H1 (cell line): ENCODE data around the gene HCAR1. TPM values are rescaled to one million over a fixed set of nuclear protein-coding genes. Genes with fewer than 3 reads are reported as not detected.

Source experiments
- CTCF ChIA-PET: fragments of 300-600 bp; sonication (Branson Sonifier 250); formaldehyde crosslinking; loops from one replicate; lab custom pipeline; 2021; ENCODE audit not compliant: partially characterized antibody; lab: Charles Lee
- POLR2A ChIA-PET: fragments of 300-600 bp; sonication (Branson Sonifier 250); formaldehyde crosslinking; loops from one replicate; lab custom pipeline; 2021; ENCODE audit warnings: inconsistent platforms; ENCODE audit not compliant: partially characterized antibody; lab: Charles Lee
- DNase-seq, 2 experiments: peaks; one replicate each; pipeline versions ENCODE4 v3.0.0 to v3.0.0-alpha.2; 2010 to 2022; ENCODE audit warnings: low spot score in 2 of 2, low read depth in 1 of 2, mixed read lengths in 1 of 2
- FAIRE-seq: peaks from 2 replicates; lab custom pipeline; 2011; peaks lifted over from hg19 to GRCh38; lab: Jason Lieb, UNC
- H2AFZ ChIP-seq: 2 replicates; pipeline ENCODE4 v1.8.1; 2012; ENCODE audit warnings: low read length, inconsistent platforms
- H2AK5ac ChIP-seq: 2 replicates; pipeline ENCODE4 v1.6.1; 2013; ENCODE audit warnings: low read depth, low read length
- H2BK120ac ChIP-seq: replicated peaks from 2 replicates; pipeline ENCODE3; 2013; ENCODE audit warnings: low read depth, low read length, inconsistent platforms
- H2BK12ac ChIP-seq: 2 replicates; pipeline ENCODE4 v1.6.1; 2013; ENCODE audit warnings: low read depth, low read length
- H2BK15ac ChIP-seq: 2 replicates; pipeline ENCODE4 v1.6.1; 2013; ENCODE audit warnings: low read length
- H2BK20ac ChIP-seq: 2 replicates; pipeline ENCODE4 v1.6.1; 2013; ENCODE audit warnings: low read length
- H2BK5ac ChIP-seq: 2 replicates; pipeline ENCODE4 v1.6.1; 2013; ENCODE audit warnings: low read depth, low read length
- H3K14ac ChIP-seq: 2 replicates; pipeline ENCODE4 v1.6.1; 2013; ENCODE audit warnings: inconsistent platforms; ENCODE audit not compliant: insufficient read length
- H3K18ac ChIP-seq: 2 replicates; pipeline ENCODE4 v1.6.1; 2013; ENCODE audit warnings: low read length; ENCODE audit errors: extremely low read depth
- H3K23ac ChIP-seq: 2 replicates; pipeline ENCODE4 v1.6.1; 2013; ENCODE audit warnings: inconsistent platforms; ENCODE audit not compliant: insufficient read length
- H3K23me2 ChIP-seq: 2 replicates; pipeline ENCODE4 v1.6.1; 2013; ENCODE audit warnings: low read depth, low read length
- H3K27ac ChIP-seq: 2 replicates; pipeline ENCODE4 v1.6.1; 2011; ENCODE audit warnings: low read depth, low read length, inconsistent platforms
- H3K27me3 ChIP-seq, 4 experiments: replicated peaks in 1 of 4; 1 replicate in 1 of 4; 2 replicates in 3 of 4; pipeline versions ENCODE4 v1.6.1 to v1.8.1; 2011 to 2013; ENCODE audit warnings: low read length in 3 of 4, mild to moderate bottlenecking in 3 of 4, inconsistent platforms in 2 of 4, mixed read lengths in 2 of 4, moderate library complexity in 1 of 4; ENCODE audit not compliant: control insufficient read depth in 3 of 4, insufficient read depth in 3 of 4; ENCODE audit errors: extremely low read depth in 1 of 4
- H3K36me3 ChIP-seq, 4 experiments: 2 replicates each; pipeline versions ENCODE4 v1.6.1 to v1.8.1; 2011 to 2013; ENCODE audit warnings: mild to moderate bottlenecking in 4 of 4, low read length in 3 of 4, moderate library complexity in 2 of 4, control low read depth in 1 of 4, inconsistent platforms in 1 of 4; ENCODE audit not compliant: insufficient read depth in 4 of 4, control insufficient read depth in 2 of 4
- H3K4ac ChIP-seq: replicated peaks from 2 replicates; pipeline ENCODE3; 2013; ENCODE audit warnings: low read length, low read depth, mixed read lengths, inconsistent platforms; ENCODE audit not compliant: insufficient read length
- H3K4me1 ChIP-seq, 4 experiments: replicated peaks in 1 of 4; 1 replicate in 1 of 4; 2 replicates in 3 of 4; pipeline versions ENCODE4 v1.6.1 to v1.8.1; 2011 to 2013; ENCODE audit warnings: low read length in 3 of 4, inconsistent platforms in 2 of 4, mixed read lengths in 1 of 4; ENCODE audit not compliant: insufficient read depth in 4 of 4, control insufficient read depth in 3 of 4
- H3K4me2 ChIP-seq, 2 experiments: 2 replicates each; pipeline versions ENCODE4 v1.6.1 to v1.8.1; 2011 to 2013; ENCODE audit warnings: low read depth in 2 of 2, low read length in 2 of 2, control low read depth in 1 of 2, inconsistent platforms in 1 of 2, mild to moderate bottlenecking in 1 of 2; ENCODE audit not compliant: insufficient read depth in 1 of 2
- H3K4me3 ChIP-seq, 4 experiments: fragments of 200-600, 300-600 bp in 1 of 4; sonication (generic), shearing (Covaris generic), sonication (Bioruptor Twin) in 1 of 4; 2 replicates each; pipeline versions ENCODE4 v1.5.1 to v1.8.1; 2011 to 2016; ENCODE audit warnings: low read length in 4 of 4, low read depth in 3 of 4, control low read depth in 2 of 4, inconsistent platforms in 2 of 4, mild to moderate bottlenecking in 2 of 4, mixed read lengths in 1 of 4, moderate library complexity in 1 of 4; ENCODE audit not compliant: insufficient read depth in 2 of 4; ENCODE audit errors: extremely low read depth in 1 of 4
- H3K56ac ChIP-seq: replicated peaks from 2 replicates; pipeline ENCODE3; 2013; ENCODE audit warnings: low read depth, mild to moderate bottlenecking, mixed read lengths, low read length, inconsistent platforms; ENCODE audit not compliant: insufficient read length
- H3K79me1 ChIP-seq: 2 replicates; pipeline ENCODE4 v1.6.1; 2013; ENCODE audit warnings: low read depth, low read length, control low read depth
- H3K79me2 ChIP-seq, 2 experiments: 2 replicates each; pipeline versions ENCODE4 v1.6.1 to v1.8.1; 2012 to 2013; ENCODE audit warnings: low read length in 2 of 2, mild to moderate bottlenecking in 2 of 2, inconsistent platforms in 1 of 2; ENCODE audit not compliant: insufficient read depth in 2 of 2, control insufficient read depth in 1 of 2
- H3K9ac ChIP-seq, 4 experiments: replicated peaks in 1 of 4; 1 replicate in 1 of 4; 2 replicates in 3 of 4; pipeline versions ENCODE4 v1.6.1 to v1.8.1; 2011 to 2013; ENCODE audit warnings: low read depth in 3 of 4, low read length in 3 of 4, control low read depth in 2 of 4, mild to moderate bottlenecking in 2 of 4, moderate library complexity in 2 of 4, inconsistent platforms in 1 of 4; ENCODE audit errors: extremely low read depth in 1 of 4
- H3K9me3 ChIP-seq, 2 experiments: 2 replicates each; pipeline versions ENCODE4 v1.6.1 to v1.8.1; 2012 to 2013; ENCODE audit warnings: mild to moderate bottlenecking in 2 of 2, moderate library complexity in 2 of 2, control low read depth in 1 of 2, inconsistent platforms in 1 of 2, low read depth in 1 of 2, low read length in 1 of 2, mixed read lengths in 1 of 2; ENCODE audit not compliant: insufficient read depth in 2 of 2
- H4K20me1 ChIP-seq, 2 experiments: replicated peaks in 1 of 2; 2 replicates each; pipeline versions ENCODE3 to v1.8.1; 2011 to 2013; ENCODE audit warnings: inconsistent platforms in 2 of 2, low read length in 2 of 2, mild to moderate bottlenecking in 1 of 2; ENCODE audit not compliant: insufficient read depth in 2 of 2, control insufficient read depth in 1 of 2
- H4K5ac ChIP-seq: 2 replicates; pipeline ENCODE4 v1.6.1; 2013; ENCODE audit warnings: low read length, low read depth, mixed read lengths, inconsistent platforms; ENCODE audit not compliant: insufficient read length
- H4K8ac ChIP-seq: 2 replicates; pipeline ENCODE4 v1.8.0; 2013; ENCODE audit warnings: mild to moderate bottlenecking, moderate library complexity, low read length, inconsistent platforms; ENCODE audit not compliant: insufficient read depth; ENCODE audit errors: extremely low read depth
- H4K91ac ChIP-seq: replicated peaks from 2 replicates; pipeline ENCODE3; 2013; ENCODE audit warnings: low read length, mixed read lengths, inconsistent platforms; ENCODE audit not compliant: insufficient read length
- CEBPB ChIP-seq: IDR thresholded peaks from 2 replicates; pipeline ENCODE4 v1.6.1; 2012; ENCODE audit warnings: low read depth, low read length
- NRF1 ChIP-seq: IDR thresholded peaks from 2 replicates; pipeline ENCODE4 v1.6.1; 2011; ENCODE audit warnings: mild to moderate bottlenecking, low read depth, low read length, improper control_type of control experiment
- POLR2AphosphoS5 ChIP-seq: IDR thresholded peaks from 2 replicates; pipeline ENCODE4 v1.6.1; 2011; ENCODE audit warnings: low read depth, low read length
- SP1 ChIP-seq: IDR thresholded peaks from 2 replicates; pipeline ENCODE4 v1.6.1; 2011; ENCODE audit warnings: low read depth, low read length
- SRF ChIP-seq: IDR thresholded peaks from 2 replicates; pipeline ENCODE4 v1.6.1; 2011; ENCODE audit warnings: mild to moderate bottlenecking, low read depth, low read length, moderate library complexity
- WGBS, 2 experiments: shearing (Covaris generic) in 1 of 2; methylation state at CpG; one replicate each; pipeline versions ENCODE4 v1.1.6 to v1.1.7; 2013 to 2015; ENCODE audit warnings: low lambda C conversion rate in 2 of 2, mixed read lengths in 2 of 2, inconsistent platforms in 1 of 2, low coverage in 1 of 2, missing lambda C conversion rate in 1 of 2; ENCODE audit not compliant: insufficient replicate concordance in 2 of 2, insufficient coverage in 1 of 2, insufficient read length in 1 of 2; ENCODE audit errors: extremely low coverage in 1 of 2, missing lambda C conversion rate in 1 of 2; 5-methylcytosine and 5-hydroxymethylcytosine counted together
- polyA plus RNA-seq, 7 experiments: library from polyadenylated mRNA; depleted of rRNA in 3 of 7; stranded (reverse) in 5 of 7; unstranded in 2 of 7; fragments of >200 nt in 5 of 7; fragments of 200-250 nt in 2 of 7; gene quantifications; 1 replicate in 5 of 7; 2 replicates in 1 of 7; 4 replicates in 1 of 7; pipeline versions ENCODE4 v1.2.1 to v1.2.3, GENCODE V29; 2011 to 2013; ENCODE audit warnings: missing spikeins in 2 of 7, mixed read lengths in 2 of 7
- total RNA-seq: library from RNA; stranded (reverse); fragmentation: NEBNext Ultra II Directional; extraction: Animal tissue kit (Norgen Biotek cat#: 25700); gene quantifications from 2 replicates; pipeline ENCODE4 v1.2.1, GENCODE V29; 2021

Gene HCAR1
- total and polyA plus RNA-seq, 2 of the 8 experiments (the other 6 are each of a cell fraction or from before 2014, with no cell fraction given): 0.02 TPM; not detected in 1

- Histone ChIP-seq H3K4me3 (no peak overlapping the region), H3K4me1 (peaks cover 2 to 5% (median 4%) of the 10 kb centered on the region in 4 experiments; a peak in 5 of 7 replicates), H2BK5ac (no peak overlapping the region), H3K27ac (no peak overlapping the region), H2BK15ac (no peak overlapping the region), H4K91ac (no peak overlapping the region), H2AFZ (no peak overlapping the region), H2BK12ac (no peak overlapping the region), H3K23ac (no peak overlapping the region), H2AK5ac (no peak overlapping the region), H3K36me3 (peaks cover 19 to 74% (median 52%) of the 10 kb centered on the region in 4 experiments), H3K9ac (no peak overlapping the region), H3K27me3 (no peaks in the 10 kb centered on the region), H3K14ac (no peak overlapping the region), H4K5ac (no peak overlapping the region), H4K8ac (no peak overlapping the region), H3K18ac (no peak overlapping the region), H3K9me3 (no peaks in the 10 kb centered on the region), H3K56ac (no peak overlapping the region), H2BK120ac (no peak overlapping the region), H4K20me1 (peaks cover 3 to 4% of the 10 kb centered on the region in 2 experiments), H3K79me1 (peaks cover 2% of the 10 kb centered on the region; the same call in 1 of the 2 replicates), H3K79me2 (peaks cover 0 to 66% of the 10 kb centered on the region in 2 experiments), H3K4me2 (no peak overlapping the region), H3K4ac (no peak overlapping the region), H3K23me2 (0 out of 2 replicates have a peak, but pooled peaks cover 7% of the 10 kb centered on the region), H2BK20ac (no peak overlapping the region)
- TF ChIP-seq SP1 (no peak), CEBPB (no peak), NRF1 (no peak), SRF (no peak), POLR2AphosphoS5 (no peak)
- FAIRE-seq: no peak
- DNase-seq: no peak
- CTCF ChIA-PET: no interaction called here
- POLR2A ChIA-PET: interaction anchor here (1.0 to 2.2 kb wide), 6 partner anchors 8 to 231 kb away, joined by 3 to 14 read pairs (median 4); partner anchors contain the start of genes KNTC1 and RSRC2
- WGBS, 2 experiments: 93% methylated on average over 1 of the region's 1 CpG; no CpG with 5 or more reads in 1 of the 2 experiments
These were observed 26.9 kb upstream of the HCAR1 start for GRCh38 chr12:122757568-122757967.
